Superior temporal gyrus (tissue), 1 donor: ENCODE measurements around the gene PLPP2.
"Not testable (repeated sequence)": the region's sequence is repeated elsewhere in the genome, so short reads cannot be mapped to it uniquely, and the experiment has no call there.

Source experiments
- DNase-seq: peaks from one replicate; pipeline ENCODE4 v3.0.0-alpha.2; 2016; ENCODE audit errors: extremely low spot score

PLPP2 gene

GRCh38 chr19:271856-272255 lies 19.3 kb downstream of the PLPP2 start:
- no peak for DNase-seq

- not testable (repeated sequence) for DNase-seq
These were observed 20.4 kb downstream of the PLPP2 start for GRCh38 chr19:270766-271318.

GRCh38 chr19:269241-269640 lies 22.0 kb downstream of the PLPP2 start:
- no peak for DNase-seq

GRCh38 chr19:262125-262524 lies 29.1 kb downstream of the PLPP2 start:
- no peak for DNase-seq

- DNase-seq: not testable (repeated sequence)
These were observed 34.4 kb downstream of the PLPP2 start for GRCh38 chr19:256804-257203.

GRCh38 chr19:252421-253186 lies 38.6 kb downstream of the PLPP2 start:
- not testable (repeated sequence) for DNase-seq

- DNase-seq: no peak
These were observed 44.7 kb downstream of the PLPP2 start for GRCh38 chr19:246551-246950.

GRCh38 chr19:245900-246299 lies 45.3 kb downstream of the PLPP2 start:
- not testable (repeated sequence) for DNase-seq

- DNase-seq: no peak
These were observed 45.7 kb downstream of the PLPP2 start for GRCh38 chr19:245457-245856.
